Uterus (tissue), 4 donors: ENCODE results near the gene PLXNA2. TPM values are rescaled to one million over a fixed set of nuclear protein-coding genes. Genes with fewer than 3 reads are reported as not detected.

Experiments used
- DNase-seq, 2 donors: peaks; one replicate each; pipeline ENCODE4 v3.0.0-alpha.2; 2019 to 2020
- H3K27ac ChIP-seq, 2 donors: fragments of 200-600 bp; sonication (generic); 1 replicate in 1 of 2; 2 replicates in 1 of 2; pipeline ENCODE4 v1.5.1; 2016 to 2018
- H3K27me3 ChIP-seq, 2 donors: fragments of 200-600 bp; sonication (generic); one replicate each; pipeline ENCODE4 v1.5.1; 2018 to 2019; ENCODE audit warnings: control low read depth in 1 of 2
- H3K36me3 ChIP-seq, 2 donors: fragments of 200-600 bp; sonication (generic); one replicate each; pipeline ENCODE4 v1.5.1; 2019; ENCODE audit warnings: control low read depth in 1 of 2
- H3K4me1 ChIP-seq, 2 donors: fragments of 200-600 bp; sonication (generic); one replicate each; pipeline ENCODE4 v1.5.1; 2018 to 2019; ENCODE audit warnings: control low read depth in 1 of 2
- H3K4me3 ChIP-seq, 2 donors: fragments of 200-600 bp; sonication (generic); 1 replicate in 1 of 2; 2 replicates in 1 of 2; pipeline ENCODE4 v1.5.1; 2018 to 2019; ENCODE audit warnings: mild to moderate bottlenecking in 1 of 2
- H3K9me3 ChIP-seq, 2 donors: fragments of 200-600 bp; sonication (generic); one replicate each; pipeline ENCODE4 v1.5.1; 2019; ENCODE audit warnings: control low read depth in 1 of 2
- CTCF ChIP-seq, 4 experiments: fragments of 200-600 bp in 2 of 4; fragments of 450-650 bp in 2 of 4; sonication (generic) in 2 of 4; IDR thresholded peaks; one replicate each; pipeline ENCODE4 v1.5.1; 2016 to 2019; ENCODE audit warnings: antibody characterized with exemption in 4 of 4, mild to moderate bottlenecking in 2 of 4, moderate library complexity in 1 of 4
- POLR2A ChIP-seq, 2 donors: fragments of 450-650 bp; IDR thresholded peaks; one replicate each; pipeline ENCODE4 v1.6.1; 2016; ENCODE audit warnings: antibody characterized with exemption in 2 of 2, mild to moderate bottlenecking in 1 of 2, moderate library complexity in 1 of 2
- intact Hi-C: fragments of 100-400 bp; cut with DNase I; formaldehyde crosslinking; loops from one replicate; pipeline ENCODE4 v1.15.1; 2023; ENCODE audit warnings: low total_unique reads
- total RNA-seq, 4 donors: library from RNA; depleted of rRNA in 3 of 4; stranded (reverse); fragments of >200 nt in 3 of 4; gene quantifications; one replicate each; pipeline versions ENCODE4 v1.1.0 to v1.2.4, GENCODE V29; 2014 to 2023
- donor health status: DM: yes; HTN: yes; CAD: no.

The PLXNA2 gene
- total RNA-seq, 4 donors from 2014 or later, result 5.4 to 94.5 (median 9.5) TPM

DNA sequence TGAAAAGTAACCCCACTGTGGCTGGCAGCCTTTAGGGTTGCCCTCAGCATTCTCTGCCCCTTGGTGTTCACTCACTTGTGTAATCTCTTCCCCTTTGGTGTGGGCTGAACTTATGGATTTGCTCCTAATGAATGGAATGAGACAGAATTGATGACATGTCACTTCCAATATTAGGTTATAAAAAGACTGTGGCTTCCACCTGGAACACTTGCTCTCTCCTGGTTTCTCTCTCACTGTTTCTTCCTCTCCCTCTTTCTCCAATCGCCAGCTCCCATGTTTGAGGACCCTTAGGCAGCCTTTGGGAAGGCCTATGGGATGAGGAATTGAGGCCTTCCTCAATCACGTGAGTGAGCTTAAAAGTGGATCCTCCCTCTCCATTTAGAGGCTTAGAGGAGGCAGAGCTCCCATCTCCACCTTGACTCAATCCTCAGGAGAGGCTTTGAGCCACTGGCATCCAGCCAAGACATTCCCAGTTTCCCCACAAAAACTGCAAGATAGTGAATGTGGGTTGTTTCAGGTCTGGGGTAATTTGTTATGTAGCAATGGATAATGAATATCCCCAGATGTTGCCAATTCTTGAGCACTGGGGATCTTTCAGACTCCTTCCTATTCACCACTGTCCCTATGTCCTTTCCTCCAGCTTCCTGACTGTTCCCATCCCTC is 237.8 kb downstream of the PLXNA2 start:
- intact Hi-C loops, result no loop called here
- no peak for TF ChIP-seq CTCF (IDR thresholded peaks at IDR 0.05)
- TF ChIP-seq POLR2A (IDR thresholded peaks at IDR 0.05), result no peak

GRCh38 chr1:208004851-208005250 is 239.3 kb downstream of the PLXNA2 start:
- no peak for TF ChIP-seq CTCF (IDR thresholded peaks at IDR 0.05)
- TF ChIP-seq POLR2A (IDR thresholded peaks at IDR 0.05), result no peak
- no peaks in the 10 kb centered on the region for H3K27me3 ChIP-seq
- intact Hi-C loops, result no loop called here

More for the DNA sequence above, 237.8 kb downstream of the PLXNA2 start:
- H3K27ac ChIP-seq, result no peak overlapping the region
- DNase-seq, result no peak
- no peaks in the 10 kb centered on the region for H3K27me3 ChIP-seq
- H3K36me3 ChIP-seq, result no peaks in the 10 kb centered on the region
- H3K9me3 ChIP-seq, result no peaks in the 10 kb centered on the region
- no peaks in the 10 kb centered on the region for H3K4me1 ChIP-seq
- no peak overlapping the region for H3K4me3 ChIP-seq

DNA sequence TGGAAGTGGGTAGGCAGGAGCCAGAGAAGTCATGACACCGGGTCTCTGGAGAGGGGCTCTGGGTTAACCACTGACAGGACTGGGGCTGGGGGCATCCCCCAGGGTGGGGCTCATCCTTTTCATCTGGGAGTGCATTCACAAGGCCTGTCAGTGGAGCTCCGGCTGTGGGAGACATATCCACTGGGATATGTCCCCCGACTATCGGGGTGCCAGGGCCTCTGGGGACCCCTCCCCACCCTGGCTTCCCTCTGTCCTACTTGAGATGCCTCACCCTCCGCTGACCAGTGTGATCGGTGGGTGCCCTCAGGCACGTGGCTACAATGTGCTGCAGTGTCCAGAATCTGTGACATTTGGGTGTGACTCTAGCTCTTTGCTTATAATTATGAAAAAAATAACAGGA is 240.9 kb downstream of the PLXNA2 start:
- no peaks in the 10 kb centered on the region for H3K36me3 ChIP-seq
- intact Hi-C loops, result no loop called here
- no peak for DNase-seq
- no peaks in the 10 kb centered on the region for H3K27me3 ChIP-seq
- no peak for TF ChIP-seq POLR2A (IDR thresholded peaks at IDR 0.05)
- no peak for TF ChIP-seq CTCF (IDR thresholded peaks at IDR 0.05)
- no peaks in the 10 kb centered on the region for H3K4me1 ChIP-seq
- H3K27ac ChIP-seq, result no peak overlapping the region
- H3K9me3 ChIP-seq, result no peaks in the 10 kb centered on the region
- H3K4me3 ChIP-seq, result no peak overlapping the region

More at GRCh38 chr1:208004851-208005250, 239.3 kb downstream of the PLXNA2 start:
- Histone ChIP-seq H3K9me3 (no peaks in the 10 kb centered on the region), H3K27ac (no peak overlapping the region), H3K4me1 (no peaks in the 10 kb centered on the region), H3K4me3 (no peak overlapping the region), H3K36me3 (no peaks in the 10 kb centered on the region)
- no peak for DNase-seq

- H3K27ac ChIP-seq, result no peak overlapping the region
- intact Hi-C loops, result no loop called here
- no peaks in the 10 kb centered on the region for H3K27me3 ChIP-seq
- no peaks in the 10 kb centered on the region for H3K9me3 ChIP-seq
- no peak for DNase-seq
- no peaks in the 10 kb centered on the region for H3K36me3 ChIP-seq
- no peaks in the 10 kb centered on the region for H3K4me1 ChIP-seq
- TF ChIP-seq POLR2A (IDR thresholded peaks at IDR 0.05), result no peak
- TF ChIP-seq CTCF (IDR thresholded peaks at IDR 0.05), result no peak
- H3K4me3 ChIP-seq, result no peak overlapping the region
Observed at GRCh38 chr1:208002672-208003071, 241.5 kb downstream of the PLXNA2 start.

- TF ChIP-seq CTCF (IDR thresholded peaks at IDR 0.05) (no peak), POLR2A (IDR thresholded peaks at IDR 0.05) (no peak)
- Histone ChIP-seq H3K4me1 (no peaks in the 10 kb centered on the region), H3K27ac (no peak overlapping the region), H3K4me3 (no peak overlapping the region), H3K9me3 (no peaks in the 10 kb centered on the region), H3K36me3 (no peaks in the 10 kb centered on the region), H3K27me3 (no peaks in the 10 kb centered on the region)
- no peak for DNase-seq
- intact Hi-C loops, result no loop called here
Observed at GRCh38 chr1:208002078-208002477, 242.1 kb downstream of the PLXNA2 start.
